ENCODE measurements around the gene XKR3.
"Not testable (repeated sequence)": the region's sequence is repeated elsewhere in the genome, so short reads cannot be mapped to it uniquely, and the experiment has no call there.

The XKR3 gene

GRCh38 chr22:16747266-16748159 is 77.7 kb downstream of the XKR3 start:
- FAIRE-seq = not testable (repeated sequence)

GRCh38 chr22:16734271-16734670 is 90.9 kb downstream of the XKR3 start:
- FAIRE-seq = not testable (repeated sequence)
